Cardiac muscle cell (in vitro differentiated cells and primary cell): ENCODE data around the gene MOGAT3. TPM values are rescaled to one million over a fixed set of nuclear protein-coding genes. Genes with fewer than 3 reads are reported as not detected.

Source experiments
- DNase-seq, 2 donors: peaks; one replicate each; pipeline versions ENCODE4 v3.0.0 to v3.0.0-alpha.2; 2010 to 2017; ENCODE audit warnings: low read depth in 1 of 2, low spot score in 1 of 2
- H3K27ac ChIP-seq: fragments of 200-600 bp; sonication (generic); 2 replicates; pipeline ENCODE4 v1.5.1; 2016
- H3K27me3 ChIP-seq: fragments of 200-600 bp; sonication (generic); 2 replicates; pipeline ENCODE4 v1.6.0; 2016; ENCODE audit warnings: control low read depth
- H3K36me3 ChIP-seq: fragments of 200-600 bp; sonication (generic); 2 replicates; pipeline ENCODE4 v1.5.1; 2016; ENCODE audit warnings: control low read depth
- H3K4me1 ChIP-seq: fragments of 200-600 bp; sonication (generic); 2 replicates; pipeline ENCODE4 v1.8.1; 2017; ENCODE audit warnings: low read depth, mild to moderate bottlenecking, mixed run types
- H3K4me3 ChIP-seq: fragments of 200-600 bp; sonication (generic); 2 replicates; pipeline ENCODE4 v1.5.1; 2016; ENCODE audit warnings: mild to moderate bottlenecking
- H3K9me3 ChIP-seq: fragments of 200-600 bp; sonication (generic); 2 replicates; pipeline ENCODE4 v1.5.1; 2017; ENCODE audit warnings: low read depth, mild to moderate bottlenecking, control low read depth
- CTCF ChIP-seq: IDR thresholded peaks from 2 replicates; pipeline ENCODE4 v1.5.1; 2012; ENCODE audit warnings: low read depth, mild to moderate bottlenecking, low read length
- polyA plus RNA-seq: library from polyadenylated mRNA; unstranded; fragments of >200 nt; fragmentation: Nextera tagmentation; extraction: Ambion mirVana; gene quantifications from 2 replicates; pipeline ENCODE4 v1.2.1, GENCODE V29; 2016
- total RNA-seq: library from RNA; depleted of rRNA; stranded (reverse); fragments of >200 nt; gene quantifications from 2 replicates; pipeline ENCODE4 v1.2.3, GENCODE V29; 2016

MOGAT3 gene
- total and polyA plus RNA-seq, 2 experiments from 2014 or later, result not detected

- H3K4me1 ChIP-seq, result no peaks in the 10 kb centered on the region
- no peak overlapping the region for H3K27ac ChIP-seq
- no peak overlapping the region for H3K4me3 ChIP-seq
- no peak for TF ChIP-seq CTCF
- DNase-seq, result no peak
- H3K36me3 ChIP-seq, result peaks cover 10% of the 10 kb centered on the region
- H3K9me3 ChIP-seq, result no peaks in the 10 kb centered on the region
- no peaks in the 10 kb centered on the region for H3K27me3 ChIP-seq
These were observed 11.2 kb upstream of the MOGAT3 start for GRCh38 chr7:101212014-101212413.

- TF ChIP-seq CTCF, result no peak
- Histone ChIP-seq H3K4me1 (no peaks in the 10 kb centered on the region), H3K27me3 (no peaks in the 10 kb centered on the region), H3K27ac (no peak overlapping the region), H3K9me3 (no peaks in the 10 kb centered on the region), H3K4me3 (no peak overlapping the region), H3K36me3 (peaks cover 10% of the 10 kb centered on the region)
- no peak for DNase-seq
These were observed 10.7 kb upstream of the MOGAT3 start for GRCh38 chr7:101211501-101211900.

- Histone ChIP-seq H3K27ac (no peak overlapping the region), H3K27me3 (no peaks in the 10 kb centered on the region), H3K4me3 (no peak overlapping the region), H3K36me3 (peaks cover 10% of the 10 kb centered on the region), H3K9me3 (no peaks in the 10 kb centered on the region), H3K4me1 (no peaks in the 10 kb centered on the region)
- no peak for TF ChIP-seq CTCF
- no peak for DNase-seq
These were observed 9.3 kb upstream of the MOGAT3 start for GRCh38 chr7:101210143-101210542.

- H3K9me3 ChIP-seq, result no peaks in the 10 kb centered on the region
- no peak for TF ChIP-seq CTCF
- H3K27ac ChIP-seq, result no peak overlapping the region
- H3K36me3 ChIP-seq, result peaks cover 8% of the 10 kb centered on the region
- H3K4me3 ChIP-seq, result no peak overlapping the region
- no peak for DNase-seq
- H3K27me3 ChIP-seq, result peaks cover 6% of the 10 kb centered on the region
- no peaks in the 10 kb centered on the region for H3K4me1 ChIP-seq
These were observed 8.0 kb upstream of the MOGAT3 start for GRCh38 chr7:101208794-101209193.

GRCh38 chr7:101207459-101207858 is 6.6 kb upstream of the MOGAT3 start:
- DNase-seq, result no peak
- no peak overlapping the region for H3K27ac ChIP-seq
- H3K27me3 ChIP-seq, result peaks cover 19% of the 10 kb centered on the region
- no peak overlapping the region for H3K4me3 ChIP-seq
- peaks cover 8% of the 10 kb centered on the region for H3K36me3 ChIP-seq
- H3K9me3 ChIP-seq, result no peaks in the 10 kb centered on the region
- H3K4me1 ChIP-seq, result no peaks in the 10 kb centered on the region
- TF ChIP-seq CTCF, result no peak

- Histone ChIP-seq H3K9me3 (no peaks in the 10 kb centered on the region), H3K27me3 (peaks cover 28% of the 10 kb centered on the region), H3K36me3 (peaks cover 8% of the 10 kb centered on the region), H3K4me3 (no peak overlapping the region), H3K27ac (no peak overlapping the region), H3K4me1 (no peaks in the 10 kb centered on the region)
- DNase-seq, result no peak
- no peak for TF ChIP-seq CTCF
These were observed 5.8 kb upstream of the MOGAT3 start for GRCh38 chr7:101206665-101207042.
